A673 (cell line): ENCODE measurements around the gene SNAP47. TPM values are rescaled to one million over a fixed set of nuclear protein-coding genes. Genes with fewer than 3 reads are reported as not detected.

Experiments
- BruUV-seq: library from RNA; stranded (reverse); fragments of 400-500 nt; replicated peaks from 2 replicates; lab custom pipeline; 2021; lab: Mats Ljungman, UMichigan
- CTCF ChIA-PET: fragments of 300-600 bp; sonication (Branson Sonifier 250); formaldehyde crosslinking; loops from one replicate; lab custom pipeline; 2022; ENCODE audit warnings: antibody characterized with exemption; lab: Charles Lee
- POLR2A ChIA-PET: fragments of 300-600 bp; sonication (Branson Sonifier 250); formaldehyde crosslinking; loops from one replicate; lab custom pipeline; 2022; ENCODE audit warnings: antibody characterized with exemption; ENCODE audit not compliant: low non-redundant PET; lab: Charles Lee
- DNase-seq: peaks from one replicate; pipeline ENCODE4 v3.0.0-alpha.2; 2015; ENCODE audit warnings: low spot score
- H3K27ac ChIP-seq: fragments of 200-600 bp; sonication (generic); 2 replicates; pipeline ENCODE4 v1.5.1; 2016; ENCODE audit warnings: mixed run types, low read depth, mild to moderate bottlenecking, mixed read lengths, antibody characterized with exemption, low read length; ENCODE audit not compliant: poor library complexity, severe bottlenecking
- H3K27me3 ChIP-seq: fragments of 200-600 bp; sonication (generic); replicated peaks from 2 replicates; pipeline ENCODE4 v1.6.1; 2017; ENCODE audit warnings: mixed run types, low read depth, mild to moderate bottlenecking, mixed read lengths, antibody characterized with exemption, low read length; ENCODE audit not compliant: insufficient read depth, poor library complexity
- H3K36me3 ChIP-seq: fragments of 200-600 bp; sonication (generic); 2 replicates; pipeline ENCODE4 v1.6.1; 2016; ENCODE audit warnings: mixed run types, mild to moderate bottlenecking, mixed read lengths, antibody characterized with exemption, low read length; ENCODE audit not compliant: insufficient read depth, poor library complexity, severe bottlenecking
- H3K4me1 ChIP-seq: fragments of 200-600 bp; sonication (generic); 2 replicates; pipeline ENCODE4 v1.6.1; 2017; ENCODE audit warnings: mixed run types, mild to moderate bottlenecking, mixed read lengths, antibody characterized with exemption, low read length; ENCODE audit not compliant: insufficient read depth, poor library complexity, severe bottlenecking
- H3K4me3 ChIP-seq: fragments of 200-600 bp; sonication (generic); 2 replicates; pipeline ENCODE4 v1.5.1; 2016; ENCODE audit warnings: low read depth, mixed run types, mild to moderate bottlenecking, mixed read lengths, low read length; ENCODE audit not compliant: poor library complexity, severe bottlenecking
- H3K9me3 ChIP-seq: fragments of 200-600 bp; sonication (generic); 2 replicates; pipeline ENCODE4 v1.6.1; 2016; ENCODE audit warnings: mixed run types, low read depth, mild to moderate bottlenecking, mixed read lengths, antibody characterized with exemption, low read length; ENCODE audit not compliant: poor library complexity, severe bottlenecking
- EZH2 ChIP-seq: fragments of 200-600 bp; sonication (generic); IDR thresholded peaks from 2 replicates; pipeline ENCODE4 v1.6.1; 2017; ENCODE audit warnings: borderline replicate concordance, low read depth, mild to moderate bottlenecking, mixed read lengths, antibody characterized with exemption, low read length; ENCODE audit not compliant: poor library complexity, severe bottlenecking
- intact Hi-C: fragments of 100-400 bp; cut with micrococcal nuclease; formaldehyde crosslinking; loops from one replicate; pipeline ENCODE4 v1.10.0; 2022; ENCODE audit not compliant: unreplicated experiment
- total RNA-seq: library from RNA; stranded (reverse); gene quantifications from 2 replicates; pipeline ENCODE4 v1.2.3, GENCODE V29; 2021
- TF ChIP-seq, protein P1 (sequence below): fragments of 300-800, 200-600 bp; sonication (generic); conservative IDR thresholded peaks from 2 replicates; pipeline ENCODE4 v1.5.1; 2017; ENCODE audit warnings: low read depth, mild to moderate bottlenecking, antibody characterized with exemption, low read length, moderate library complexity, mixed read lengths

SNAP47 gene
- total RNA-seq, 1 experiment from 2014 or later: 36.4 TPM

DNA sequence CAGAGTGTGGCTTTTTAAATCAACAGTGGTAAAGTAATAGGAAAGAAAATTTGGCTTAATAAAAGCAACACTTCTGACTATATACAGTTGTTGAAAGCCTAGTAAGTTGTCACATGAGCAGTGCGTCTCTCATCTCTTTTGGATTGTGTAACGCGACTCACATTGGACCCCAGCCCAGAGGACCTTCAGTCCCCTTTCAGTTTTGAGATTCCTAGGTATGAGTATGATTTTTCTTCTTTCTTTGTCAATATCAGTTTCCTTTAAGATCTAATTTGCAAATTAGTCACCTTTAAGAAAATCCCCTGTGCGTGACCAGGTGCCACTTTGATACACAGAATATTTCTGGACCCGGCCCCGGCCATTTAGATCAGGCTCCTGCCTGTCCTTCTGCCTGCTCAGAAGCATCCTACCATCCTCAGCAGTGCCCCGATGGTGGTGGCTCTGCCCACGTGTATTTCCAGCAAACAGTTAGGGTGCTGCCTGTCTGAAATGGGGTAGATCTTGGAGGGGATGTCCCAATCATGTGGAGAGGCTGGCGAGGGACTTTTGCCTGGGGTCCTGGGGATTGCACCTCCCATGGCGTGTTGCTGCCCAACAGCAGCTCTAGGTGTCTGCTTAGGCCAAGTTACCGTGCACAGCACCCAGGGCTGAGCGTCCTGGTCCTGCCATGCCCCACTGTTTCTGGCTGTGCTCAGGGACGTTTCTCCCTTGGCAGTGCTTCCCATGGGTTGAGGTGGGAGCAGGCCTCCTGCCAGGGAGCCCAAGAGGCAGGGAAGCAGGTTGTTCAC, 21.1 kb downstream of the SNAP47 start:
- CTCF ChIA-PET: no interaction called here
- H3K36me3 ChIP-seq: peaks cover 15% of the 10 kb centered on the region

DNA sequence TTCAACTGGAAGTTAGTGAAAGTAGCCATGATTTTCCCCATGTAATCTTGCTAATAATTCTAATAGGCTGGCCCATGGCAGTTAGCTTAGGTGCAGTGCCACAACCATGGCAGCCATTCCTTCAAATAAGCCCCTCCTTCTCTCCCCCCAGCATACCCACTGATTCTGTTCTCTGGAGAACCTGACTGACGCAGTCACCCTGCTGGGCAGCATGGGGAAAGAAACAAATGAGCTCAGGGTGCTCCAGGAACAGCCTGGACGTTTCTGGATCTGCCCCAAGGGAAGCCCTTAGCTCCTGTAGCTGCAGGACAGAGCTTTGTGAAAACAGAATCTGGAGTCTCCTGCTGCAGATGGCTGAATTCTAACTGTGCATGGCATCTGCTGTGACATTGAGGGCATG, 22.5 kb downstream of the SNAP47 start:
- intact Hi-C loops: no loop called here

More for the DNA sequence above, 21.1 kb downstream of the SNAP47 start:
- POLR2A ChIA-PET: no interaction called here
- intact Hi-C loops: no loop called here
- H3K9me3 ChIP-seq: no peaks in the 10 kb centered on the region
- H3K27me3 ChIP-seq: no peaks in the 10 kb centered on the region
- H3K4me1 ChIP-seq: no peaks in the 10 kb centered on the region
- no peak for TF ChIP-seq EZH2
- TF ChIP-seq, protein P1, sequence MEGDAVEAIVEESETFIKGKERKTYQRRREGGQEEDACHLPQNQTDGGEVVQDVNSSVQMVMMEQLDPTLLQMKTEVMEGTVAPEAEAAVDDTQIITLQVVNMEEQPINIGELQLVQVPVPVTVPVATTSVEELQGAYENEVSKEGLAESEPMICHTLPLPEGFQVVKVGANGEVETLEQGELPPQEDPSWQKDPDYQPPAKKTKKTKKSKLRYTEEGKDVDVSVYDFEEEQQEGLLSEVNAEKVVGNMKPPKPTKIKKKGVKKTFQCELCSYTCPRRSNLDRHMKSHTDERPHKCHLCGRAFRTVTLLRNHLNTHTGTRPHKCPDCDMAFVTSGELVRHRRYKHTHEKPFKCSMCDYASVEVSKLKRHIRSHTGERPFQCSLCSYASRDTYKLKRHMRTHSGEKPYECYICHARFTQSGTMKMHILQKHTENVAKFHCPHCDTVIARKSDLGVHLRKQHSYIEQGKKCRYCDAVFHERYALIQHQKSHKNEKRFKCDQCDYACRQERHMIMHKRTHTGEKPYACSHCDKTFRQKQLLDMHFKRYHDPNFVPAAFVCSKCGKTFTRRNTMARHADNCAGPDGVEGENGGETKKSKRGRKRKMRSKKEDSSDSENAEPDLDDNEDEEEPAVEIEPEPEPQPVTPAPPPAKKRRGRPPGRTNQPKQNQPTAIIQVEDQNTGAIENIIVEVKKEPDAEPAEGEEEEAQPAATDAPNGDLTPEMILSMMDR: no peak
- BruUV-seq: no TSS peak
- H3K4me3 ChIP-seq: no peak overlapping the region
- H3K27ac ChIP-seq: no peak overlapping the region
- DNase-seq: no peak

DNA sequence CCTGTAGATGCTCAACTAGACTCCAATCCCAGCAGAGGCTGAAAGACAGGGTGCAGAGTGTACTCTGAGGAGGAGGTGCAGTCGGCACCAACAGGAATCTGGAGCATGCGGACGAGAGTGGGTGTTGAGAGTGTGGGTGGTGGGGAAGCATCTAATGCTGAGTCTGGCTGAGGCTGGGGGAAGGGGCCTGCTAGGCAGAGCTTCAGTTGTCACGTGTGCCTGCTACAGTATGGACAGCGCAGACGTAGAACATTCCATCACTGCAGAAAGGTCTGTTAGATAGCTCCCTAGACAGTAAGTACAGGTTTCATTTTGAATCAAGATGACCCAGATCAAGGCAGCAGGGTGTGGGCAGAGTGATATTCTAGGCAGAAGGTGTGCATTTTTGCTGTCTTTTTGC, 23.1 kb downstream of the SNAP47 start:
- no peak for DNase-seq
- intact Hi-C loops: no loop called here
- peaks cover 10% of the 10 kb centered on the region for H3K4me1 ChIP-seq
- H3K4me3 ChIP-seq: no peak overlapping the region
- CTCF ChIA-PET: no interaction called here
- POLR2A ChIA-PET: no interaction called here
- no TSS peak for BruUV-seq
- no peaks in the 10 kb centered on the region for H3K9me3 ChIP-seq
- H3K27me3 ChIP-seq: no peaks in the 10 kb centered on the region
- H3K36me3 ChIP-seq: peaks cover 13% of the 10 kb centered on the region
- TF ChIP-seq, protein P1: no peak
- no peak for TF ChIP-seq EZH2
- no peak overlapping the region for H3K27ac ChIP-seq

More for the DNA sequence above, 22.5 kb downstream of the SNAP47 start:
- H3K27me3 ChIP-seq: no peaks in the 10 kb centered on the region
- BruUV-seq: no TSS peak
- H3K36me3 ChIP-seq: peaks cover 13% of the 10 kb centered on the region
- H3K4me3 ChIP-seq: no peak overlapping the region
- CTCF ChIA-PET: no interaction called here
- DNase-seq: no peak
- no peak overlapping the region for H3K27ac ChIP-seq
- H3K4me1 ChIP-seq: peaks cover 7% of the 10 kb centered on the region
- TF ChIP-seq, protein P1: no peak
- no peak for TF ChIP-seq EZH2
- no peaks in the 10 kb centered on the region for H3K9me3 ChIP-seq
- POLR2A ChIA-PET: no interaction called here
